Left colon (tissue), 2 donors: ENCODE results near the gene THAP4. TPM values are rescaled to one million over a fixed set of nuclear protein-coding genes. Genes with fewer than 3 reads are reported as not detected.

Source experiments
- ATAC-seq: fragments of 200-7000 bp; cut with Tn5 transposase; one replicate; pipeline ENCODE4 v1.9.1; 2020; ENCODE audit warnings: mild to moderate bottlenecking, moderate library complexity
- DNase-seq, 2 donors: peaks; one replicate each; pipeline ENCODE4 v3.0.0-alpha.2; 2020
- intact Hi-C, 2 donors: fragments of 100-400 bp; cut with DNase I in 1 of 2; cut with micrococcal nuclease in 1 of 2; formaldehyde crosslinking; loops; one replicate each; pipeline versions ENCODE4 v1.11.2 to v1.14.0; 2022; cut with DNase I, micrococcal nuclease
- total RNA-seq, 2 donors: library from RNA; stranded (reverse); fragmentation: NEBNext Ultra II Directional; extraction: Animal tissue kit (Norgen Biotek cat#: 25700); gene quantifications; one replicate each; pipeline ENCODE4 v1.2.1, GENCODE V29; 2021
- donor health status: DM: no; HTN: no; CAD: no.
- donor health status: DM: yes; HTN: yes; CAD: no.

Gene THAP4
- total RNA-seq, 2 donors from 2014 or later = 86.0 to 86.7 TPM

DNA sequence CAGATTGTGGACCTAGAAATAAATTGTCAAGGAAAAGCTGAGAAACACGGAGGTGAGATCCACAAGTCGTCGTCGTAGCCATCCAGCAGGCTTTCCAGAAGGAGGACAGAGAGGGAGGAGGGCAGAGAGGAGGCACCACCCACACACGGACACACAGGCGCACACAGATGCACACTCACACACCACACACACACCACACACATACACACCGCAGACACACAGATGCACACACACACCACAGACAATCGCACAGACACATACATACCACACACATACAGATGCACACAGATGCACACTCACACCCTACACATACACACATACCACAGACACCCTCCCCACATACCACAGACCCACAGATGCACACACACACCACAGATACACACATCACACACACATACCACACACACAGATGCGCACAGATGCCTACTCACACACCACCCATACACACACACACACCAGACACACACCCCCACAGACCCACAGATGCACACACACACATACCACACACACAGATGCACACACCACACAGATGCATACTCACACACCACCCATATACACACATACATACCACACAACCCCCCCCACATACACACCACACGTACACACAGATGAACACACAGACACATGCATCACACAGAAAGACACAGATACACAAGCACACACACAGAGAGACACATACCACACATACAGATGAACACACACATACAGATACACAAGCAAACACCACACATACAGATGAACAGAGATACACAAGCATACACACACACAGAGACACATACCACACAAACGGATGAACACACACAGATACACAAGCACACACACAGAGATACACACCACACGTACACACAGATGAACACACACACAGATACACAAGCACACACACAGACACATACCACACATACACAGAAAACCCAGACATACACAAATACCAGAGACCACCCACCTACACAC lies 91.2 kb downstream of the THAP4 start:
- intact Hi-C loops = no loop called here
- DNase-seq (no peak), ATAC-seq (no peak)

GRCh38 chr2:241545106-241545505 lies 91.9 kb downstream of the THAP4 start:
- DNase-seq (no peak), ATAC-seq (no peak)
- intact Hi-C loops = no loop called here

GRCh38 chr2:241542278-241542605 lies 94.7 kb downstream of the THAP4 start:
- ATAC-seq (no peak), DNase-seq (no peak)
- intact Hi-C loops = no loop called here

- DNase-seq = no peak
- intact Hi-C loops = no loop called here
- ATAC-seq = no peak
Measured at GRCh38 chr2:241541564-241542277, 95.2 kb downstream of the THAP4 start.

DNA sequence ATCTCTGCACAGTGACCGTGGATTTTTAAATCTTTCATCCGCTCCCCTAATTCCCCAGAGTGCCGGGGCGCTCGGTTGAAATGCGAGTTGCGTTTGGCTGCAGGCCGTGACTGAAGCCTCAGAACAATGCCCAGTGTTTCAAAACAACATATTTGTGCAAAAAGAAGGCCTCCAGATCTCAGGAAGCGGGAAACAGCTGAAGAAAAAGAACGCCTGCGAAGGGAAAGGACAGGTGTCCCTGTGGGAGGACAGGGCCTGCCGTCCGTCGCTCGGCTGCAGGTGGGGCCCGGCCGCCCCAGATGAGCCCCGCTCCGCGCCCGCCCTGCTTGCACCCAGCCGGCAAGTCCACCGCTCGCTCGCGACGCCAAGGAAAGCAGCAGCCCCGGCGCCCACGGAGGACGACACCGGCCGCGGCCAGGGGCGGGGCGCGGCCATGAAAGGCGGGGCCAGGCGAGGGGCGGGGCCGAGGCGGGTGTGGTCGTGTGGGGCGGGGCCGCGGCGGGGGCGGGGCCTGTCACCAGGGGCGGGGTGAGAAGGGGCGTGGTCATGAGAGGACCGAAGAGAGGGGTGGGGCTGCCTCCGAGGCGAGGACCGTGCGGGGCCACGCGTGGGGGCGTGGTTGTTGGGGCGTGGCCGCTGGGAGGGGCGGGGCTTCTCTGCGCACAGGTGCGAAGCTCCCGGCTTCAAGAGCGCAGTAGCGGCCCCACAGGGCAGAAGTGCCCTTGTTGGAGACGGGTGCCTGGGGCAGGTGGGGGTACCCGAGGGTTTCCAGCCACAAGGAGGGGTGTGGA lies 96.0 kb downstream of the THAP4 start:
- DNase-seq = peak; percentile 62 to 73
- intact Hi-C loops = no loop called here
- ATAC-seq = peak; percentile 96

GRCh38 chr2:241540401-241540770 lies 96.6 kb downstream of the THAP4 start:
- ATAC-seq = peak; percentile 5
- intact Hi-C loops = no loop called here
- DNase-seq = no peak

DNA sequence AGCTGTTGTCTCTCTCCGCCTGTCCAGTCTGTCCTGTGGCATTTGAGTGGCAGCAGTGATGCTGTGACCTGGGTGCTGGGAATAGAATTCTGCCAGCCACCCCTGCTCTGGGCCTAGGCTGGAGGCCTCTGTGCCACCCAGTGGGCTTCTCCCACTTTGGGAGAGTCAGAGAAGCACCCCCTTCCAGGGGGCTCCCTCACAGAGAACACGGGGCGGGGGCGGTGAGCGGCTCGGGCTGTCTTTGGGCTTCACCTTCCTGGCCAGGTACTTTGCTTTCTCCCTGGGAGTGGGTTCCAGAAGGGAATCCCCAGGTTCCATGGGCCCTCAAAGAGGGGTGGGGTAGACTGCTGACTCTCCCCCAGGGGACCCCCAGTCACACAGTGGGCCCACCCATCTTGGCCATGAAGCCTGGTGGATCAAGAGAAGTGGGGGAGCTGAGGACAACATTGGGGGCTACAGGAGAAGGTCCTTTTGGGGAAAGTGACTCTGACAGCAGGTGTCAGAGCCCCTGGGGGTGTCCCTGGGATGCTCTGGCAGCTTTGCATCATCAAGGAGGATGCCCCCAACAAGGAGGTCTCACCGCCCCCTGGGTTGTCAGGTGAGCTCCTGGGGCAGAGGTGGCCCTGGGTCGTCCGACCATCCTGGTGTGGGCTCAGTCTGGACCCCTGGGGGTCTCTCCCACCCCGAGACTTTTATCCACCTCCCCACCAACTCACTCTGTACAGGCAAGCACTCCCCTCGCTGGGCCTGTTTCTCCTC lies 97.2 kb downstream of the THAP4 start:
- ATAC-seq = no peak
- intact Hi-C loops = no loop called here
- DNase-seq = no peak

DNA sequence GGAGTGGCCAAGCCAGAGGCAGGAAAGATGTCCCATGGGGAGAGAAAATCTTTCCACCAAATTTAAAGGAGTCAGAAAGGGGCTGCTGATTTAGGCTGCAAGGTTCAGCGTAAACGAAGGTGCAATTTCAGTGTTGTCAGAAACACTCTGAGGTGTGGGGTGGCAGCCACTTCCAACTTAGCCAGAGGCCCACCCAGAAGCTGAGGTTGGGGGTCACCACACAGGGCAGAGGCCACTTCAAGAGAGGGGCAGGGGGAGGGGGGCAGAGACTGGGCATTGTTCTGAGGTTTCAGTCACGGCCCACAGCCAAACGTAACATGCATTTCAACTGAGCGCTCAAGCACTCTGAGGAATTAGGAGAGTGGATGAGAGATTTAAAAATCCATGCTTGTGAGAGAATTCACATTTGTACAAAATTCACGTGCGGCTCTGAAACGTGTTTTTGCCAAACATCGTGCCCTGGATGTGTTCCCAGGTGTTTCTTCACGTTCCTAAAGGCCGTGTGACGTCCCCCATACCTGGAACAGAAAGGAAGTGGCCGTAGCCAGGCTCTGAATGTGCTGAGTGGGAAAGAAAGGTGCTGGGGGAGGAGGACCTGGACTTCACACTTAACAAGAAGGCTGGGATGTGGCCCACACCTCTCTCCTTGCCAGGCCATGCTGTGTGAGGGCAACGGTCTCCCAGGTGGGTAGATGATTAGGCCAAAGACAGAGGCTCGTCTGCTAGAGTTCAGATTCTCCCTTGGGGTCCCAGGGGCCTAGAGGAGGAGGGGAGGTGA lies 97.9 kb downstream of the THAP4 start:
- no peak for DNase-seq
- ATAC-seq = no peak
- intact Hi-C loops = no loop called here

GRCh38 chr2:241535871-241536655 lies 100.9 kb downstream of the THAP4 start:
- no peak for ATAC-seq
- no peak for DNase-seq

GRCh38 chr2:241534701-241535375 lies 102.1 kb downstream of the THAP4 start:
- no peak for DNase-seq
- intact Hi-C loops = no loop called here
- ATAC-seq = no peak

More at GRCh38 chr2:241535871-241536655, 100.9 kb downstream of the THAP4 start:
- intact Hi-C loops = no loop called here

Other genes with a start within 250 kb of the THAP4 start
- 100 to 1,000 TPM; 118 to 119 TPM for gene STK25, start 128.6 kb downstream of the THAP4 start, total RNA-seq
- 10 to 100 TPM; 10.3 to 14.2 TPM for gene BOK, start 78.4 kb downstream of the THAP4 start, total RNA-seq
- 10 to 100 TPM; 90.0 to 95.9 TPM for gene ATG4B, start 535 bp upstream of the THAP4 start, total RNA-seq
- gene DTYMK, start 49.7 kb upstream of the THAP4 start, total RNA-seq = 10 to 100 TPM; 13.4 to 23.7 TPM
- 10 to 100 TPM; 26.7 to 27.6 TPM for gene ING5, start 64.9 kb upstream of the THAP4 start, total RNA-seq
- 10 to 100 TPM; 72.8 to 75.3 TPM for gene D2HGDH, start 97.5 kb upstream of the THAP4 start, total RNA-seq
- 10 to 100 TPM; 50.8 to 69.8 TPM for gene GAL3ST2, start 139.7 kb upstream of the THAP4 start, total RNA-seq
- 100 to 1,000 TPM in 1 of 2 donors, 10 to 100 TPM in 1; 32.3 to 124 TPM for gene NEU4, start 172.0 kb upstream of the THAP4 start, total RNA-seq
- under 1 TPM in 1 of 2 donors, not detected in 1; 0.36 TPM for gene PDCD1, start 221.7 kb upstream of the THAP4 start, total RNA-seq
- not detected for gene RTP5, start 232.6 kb upstream of the THAP4 start, total RNA-seq